GM19463 (cell line): ENCODE results near the gene MME.

Experiments used
- ATAC-seq: cut with Tn5 transposase; IDR thresholded peaks from one replicate; pipeline ENCODE4 v1.9.1; 2021; ENCODE audit warnings: mild to moderate bottlenecking, moderate library complexity; ENCODE audit not compliant: unreplicated experiment

The MME gene

GRCh38 chr3:155231792-155232191, 151.7 kb downstream of the MME start:
- peak; percentile 52 for ATAC-seq

- ATAC-seq, result peak; percentile 37
These were observed 152.5 kb downstream of the MME start for GRCh38 chr3:155232605-155233004.

GRCh38 chr3:155233213-155233612, 153.1 kb downstream of the MME start:
- no peak for ATAC-seq
